HCT116 (cell line): ENCODE results near the gene MKNK1. TPM values are rescaled to one million over a fixed set of nuclear protein-coding genes. Genes with fewer than 3 reads are reported as not detected.

Experiments
- ATAC-seq: fragments of 200-7000 bp; cut with Tn5 transposase; 2 replicates; pipeline ENCODE4 v1.9.1; 2020; ENCODE audit warnings: mild to moderate bottlenecking, moderate library complexity
- BruUV-seq: library from RNA; stranded (reverse); fragments of 400-500 nt; replicated peaks from 2 replicates; lab custom pipeline; 2021; lab: Mats Ljungman, UMichigan
- CTCF ChIA-PET: fragments of 300-600 bp; sonication (Branson Sonifier 250); formaldehyde crosslinking; loops from one replicate; lab custom pipeline; 2021; ENCODE audit warnings: antibody characterized with exemption; lab: Charles Lee
- POLR2A ChIA-PET: fragments of 300-600, 350-600 bp; sonication (Branson Sonifier 250); formaldehyde crosslinking; loops from one replicate; lab custom pipeline; 2021; ENCODE audit warnings: antibody characterized with exemption; lab: Charles Lee
- RAD21 ChIA-PET, 2 experiments: fragments of 300-600 bp; sonication (Branson Sonifier 250); formaldehyde crosslinking; loops; one replicate each; lab custom pipeline; 2023; ENCODE audit warnings: low total read pairs in 2 of 2; ENCODE audit not compliant: uncharacterized antibody in 2 of 2, unreplicated experiment in 2 of 2, low non-redundant PET in 1 of 2; lab: Charles Lee
- DNase-seq: peaks from one replicate; pipeline ENCODE4 v3.0.0-alpha.2; 2010; ENCODE audit warnings: low read depth, low spot score
- H2AFZ ChIP-seq: fragments of 200-600 bp; shearing (Covaris generic), sonication (generic); 2 replicates; pipeline ENCODE4 v1.6.1; 2017; ENCODE audit warnings: low read depth, mixed run types, mixed read lengths, antibody characterized with exemption, low read length; ENCODE audit not compliant: poor library complexity, severe bottlenecking
- H3K27ac ChIP-seq: 2 replicates; pipeline ENCODE4 v1.5.1; 2012; ENCODE audit warnings: low read depth, low read length
- H3K27me3 ChIP-seq: fragments of 200-600 bp; sonication (generic); 2 replicates; pipeline ENCODE4 v1.6.1; 2016; ENCODE audit warnings: mixed run types, low read length, mixed read lengths; ENCODE audit not compliant: insufficient read depth
- H3K36me3 ChIP-seq, 2 experiments: fragments of 200-500 bp in 1 of 2; fragments of 200-600 bp in 1 of 2; sonication (Bioruptor generic) in 1 of 2; sonication (generic) in 1 of 2; 2 replicates each; pipeline versions ENCODE4 v1.5.1 to v1.6.1; 2014 to 2016; ENCODE audit warnings: low read length in 2 of 2, inconsistent platforms in 1 of 2, mixed read lengths in 1 of 2, mixed run types in 1 of 2; ENCODE audit not compliant: insufficient read depth in 2 of 2, control insufficient read depth in 1 of 2
- H3K4me1 ChIP-seq, 2 experiments: fragments of 200-600 bp in 1 of 2; sonication (generic) in 1 of 2; 2 replicates each; pipeline versions ENCODE4 v1.5.1 to v1.6.1; 2012 to 2017; ENCODE audit warnings: low read length in 2 of 2, inconsistent platforms in 1 of 2, mild to moderate bottlenecking in 1 of 2, mixed read lengths in 1 of 2, mixed run types in 1 of 2, moderate library complexity in 1 of 2; ENCODE audit not compliant: insufficient read depth in 2 of 2, control insufficient read depth in 1 of 2
- H3K4me2 ChIP-seq: fragments of 200-600 bp; sonication (generic); 2 replicates; pipeline ENCODE4 v1.6.1; 2017; ENCODE audit warnings: mixed run types, low read length, mixed read lengths
- H3K4me3 ChIP-seq, 2 experiments: fragments of 200-600 bp in 1 of 2; sonication (generic) in 1 of 2; replicated peaks in 1 of 2; 2 replicates each; pipeline ENCODE4 v1.5.1; 2011 to 2016; ENCODE audit warnings: low read length in 2 of 2, control low read depth in 1 of 2, low read depth in 1 of 2, mild to moderate bottlenecking in 1 of 2, mixed read lengths in 1 of 2, mixed run types in 1 of 2
- H3K79me2 ChIP-seq: fragments of 200-600 bp; sonication (generic); 2 replicates; pipeline ENCODE4 v1.6.1; 2017; ENCODE audit warnings: mild to moderate bottlenecking, mixed run types, low read length, moderate library complexity, mixed read lengths; ENCODE audit not compliant: insufficient read depth
- H3K9ac ChIP-seq: fragments of 200-600 bp; sonication (generic); 2 replicates; pipeline ENCODE4 v1.6.1; 2016; ENCODE audit warnings: low read length, mixed read lengths
- H3K9me2 ChIP-seq: fragments of 200-600 bp; sonication (generic), shearing (Covaris generic); 2 replicates; pipeline ENCODE4 v1.6.1; 2017; ENCODE audit warnings: mixed run types, mild to moderate bottlenecking, moderate library complexity; ENCODE audit not compliant: insufficient read depth
- H3K9me3 ChIP-seq, 2 experiments: fragments of 200-500 bp in 1 of 2; fragments of 200-600 bp in 1 of 2; sonication (Bioruptor generic) in 1 of 2; sonication (generic) in 1 of 2; 2 replicates each; pipeline ENCODE4 v1.6.1; 2014 to 2017; ENCODE audit warnings: low read length in 2 of 2, mixed read lengths in 2 of 2, inconsistent platforms in 1 of 2, low read depth in 1 of 2, mild to moderate bottlenecking in 1 of 2, mixed run types in 1 of 2, moderate library complexity in 1 of 2; ENCODE audit not compliant: control insufficient read depth in 1 of 2, insufficient read depth in 1 of 2
- H4K20me1 ChIP-seq: fragments of 200-600 bp; sonication (generic), shearing (Covaris generic); 2 replicates; pipeline ENCODE4 v1.6.1; 2017; ENCODE audit warnings: mixed run types, mild to moderate bottlenecking, moderate library complexity; ENCODE audit not compliant: insufficient read depth
- EGR1 ChIP-seq: IDR thresholded peaks from 2 replicates; pipeline ENCODE4 v1.6.1; 2012; ENCODE audit warnings: low read depth
- JUND ChIP-seq: IDR thresholded peaks from 2 replicates; pipeline ENCODE4 v1.6.1; 2012
- ZBTB33 ChIP-seq: IDR thresholded peaks from 2 replicates; pipeline ENCODE4 v1.6.1; 2011; ENCODE audit warnings: mild to moderate bottlenecking, low read length, moderate library complexity; ENCODE audit not compliant: insufficient replicate concordance; ENCODE audit errors: extremely low read depth
- ZFX ChIP-seq: fragments of 450-650 bp; IDR thresholded peaks from 2 replicates; pipeline ENCODE4 v1.6.1; 2017
- intact Hi-C: fragments of 100-400 bp; cut with micrococcal nuclease; formaldehyde crosslinking; loops from 2 replicates; pipeline ENCODE4 v1.10.0; 2022
- total RNA-seq: library from RNA; stranded (reverse); gene quantifications from one replicate; pipeline ENCODE4 v1.2.1, GENCODE V29; 2021; ENCODE audit not compliant: unreplicated experiment

MKNK1 gene
- total RNA-seq, 1 experiment from 2014 or later, result 30.9 TPM

GRCh38 chr1:46543761-46544560 is 60.1 kb downstream of the MKNK1 start (continued):
- TF ChIP-seq ZBTB33, result no peak

- DNase-seq, result no peak
- Histone ChIP-seq H3K4me1 (peaks cover 0 to 17% of the 10 kb centered on the region in 2 experiments; a peak in 2 of 4 replicates), H3K9me2 (no peaks in the 10 kb centered on the region), H3K27ac (no peak overlapping the region), H3K27me3 (no peaks in the 10 kb centered on the region), H3K4me2 (no peak overlapping the region), H4K20me1 (no peaks in the 10 kb centered on the region), H2AFZ (no peak overlapping the region), H3K9ac (no peak overlapping the region), H3K9me3 (no peaks in the 10 kb centered on the region), H3K36me3 (no peaks in the 10 kb centered on the region), H3K79me2 (no peaks in the 10 kb centered on the region), H3K4me3 (no peak overlapping the region)
- ATAC-seq, result no peak
- CTCF ChIA-PET, result no interaction called here
- intact Hi-C loops, result no loop called here
- TF ChIP-seq EGR1 (no peak), ZFX (no peak), ZBTB33 (no peak), JUND (no peak)
- POLR2A ChIA-PET, result no interaction called here
- no TSS peak for BruUV-seq
- RAD21 ChIA-PET, result no interaction called here
Measured at GRCh38 chr1:46543382-46543760, 60.7 kb downstream of the MKNK1 start.
